AG04449 (cell line): ENCODE results near the gene MED13L.

Experiments used
- CTCF ChIA-PET: fragments of 350-600 bp; formaldehyde crosslinking; extraction: SDS; loops from one replicate; lab custom pipeline; 2021; ENCODE audit warnings: antibody characterized with exemption; lab: Yijun Ruan, JAX
- POLR2A ChIA-PET: fragments of 400-600, 350-600 bp; formaldehyde crosslinking; extraction: SDS; loops from one replicate; lab custom pipeline; 2020; ENCODE audit warnings: antibody characterized with exemption, inconsistent platforms; lab: Yijun Ruan, JAX
- DNase-seq: peaks from one replicate; pipeline ENCODE4 v3.0.0-alpha.2; 2010; ENCODE audit warnings: low read depth, low spot score
- H3K4me3 ChIP-seq: 2 replicates; pipeline ENCODE4 v1.5.1; 2011; ENCODE audit warnings: low read depth, mild to moderate bottlenecking, control low read depth, low read length
- CTCF ChIP-seq: IDR thresholded peaks from one replicate; pipeline ENCODE4 v1.5.1; 2011; ENCODE audit warnings: mild to moderate bottlenecking, moderate library complexity, low read length, control low read depth, inconsistent platforms; ENCODE audit not compliant: insufficient read depth; ENCODE audit errors: missing control alignments

The MED13L gene

DNA sequence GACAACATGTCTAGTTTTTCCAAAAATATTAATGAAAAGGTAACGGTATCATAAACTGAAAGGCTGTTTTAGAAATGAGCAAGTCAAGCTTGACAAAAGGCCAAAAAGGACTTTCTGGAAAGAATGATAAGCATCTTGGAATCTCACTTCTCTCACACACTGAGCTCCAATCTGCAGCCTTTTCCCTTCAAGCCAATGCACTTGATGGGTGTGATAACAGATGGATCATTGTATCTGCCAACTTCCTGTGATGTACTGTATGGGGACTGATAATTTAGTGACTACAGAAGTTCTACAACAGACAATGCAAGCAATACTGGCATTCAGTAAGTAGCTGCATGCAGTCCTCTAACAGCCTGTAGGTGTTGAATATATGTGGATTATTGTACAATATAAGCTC, 147.1 kb downstream of the MED13L start:
- ChIA-PET CTCF (interaction anchor here (0.8 to 1.2 kb wide), 3 partner anchors 11 to 132 kb away, joined by 3 read pairs; no protein-coding TSS in a partner anchor), POLR2A (interaction anchor here (0.6 kb wide), 1 partner anchor 28 kb away, joined by 3 read pairs; no protein-coding TSS in a partner anchor)
- TF ChIP-seq CTCF = no peak
- DNase-seq = no peak
- no peak overlapping the region for H3K4me3 ChIP-seq

DNA sequence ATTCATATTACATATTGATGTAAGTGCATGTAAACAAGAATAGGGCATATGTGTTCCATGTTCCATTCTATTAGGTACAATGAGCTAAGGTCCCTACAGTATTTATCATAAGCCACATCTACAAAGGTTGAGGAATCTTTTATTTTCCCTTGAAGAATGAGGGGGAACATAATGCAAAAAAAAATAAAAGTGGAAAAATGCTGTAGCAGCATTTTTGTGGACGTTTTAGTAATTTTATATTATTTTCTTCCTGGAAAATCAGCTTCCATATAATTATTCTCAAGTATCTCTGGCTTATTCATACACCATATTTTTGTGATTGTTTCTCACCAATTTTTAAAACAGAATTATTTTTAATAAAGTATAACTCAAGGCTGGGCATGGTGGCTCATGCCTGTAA, 148.7 kb downstream of the MED13L start:
- no peak for TF ChIP-seq CTCF
- no peak overlapping the region for H3K4me3 ChIP-seq
- CTCF ChIA-PET = interaction anchor here (1.0 kb wide), 2 partner anchors 9 to 61 kb away, joined by 3 to 5 read pairs; no protein-coding TSS in a partner anchor
- DNase-seq = no peak
- POLR2A ChIA-PET = interaction anchor here (0.5 kb wide), 1 partner anchor 428 kb away, joined by 4 read pairs; no protein-coding TSS in a partner anchor

- ChIA-PET POLR2A (no interaction called here), CTCF (interaction anchor here (0.9 to 1.0 kb wide), 2 partner anchors 8 to 13 kb away, joined by 3 to 5 read pairs; no protein-coding TSS in a partner anchor)
- H3K4me3 ChIP-seq = no peak overlapping the region
- no peak for TF ChIP-seq CTCF
- no peak for DNase-seq
Measured at GRCh38 chr12:116127859-116128258, 149.6 kb downstream of the MED13L start.

DNA sequence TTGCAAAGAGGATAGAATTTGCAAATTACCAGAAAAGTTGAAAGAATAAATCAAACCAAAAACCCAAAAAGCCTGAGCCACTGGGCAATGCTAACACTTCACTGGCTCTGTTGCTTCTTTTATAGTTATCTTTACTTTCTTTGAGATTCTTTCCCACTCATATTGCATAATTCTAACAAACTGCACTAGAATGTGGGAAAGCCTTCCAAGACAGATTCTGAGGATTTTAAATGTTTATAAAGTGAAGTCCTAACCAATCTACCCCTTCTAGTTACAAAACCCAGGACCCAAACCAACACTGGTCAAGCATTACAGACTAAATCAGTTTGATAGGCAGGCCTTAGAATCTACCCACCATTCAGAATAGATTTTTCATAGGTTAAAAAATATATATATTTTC, 150.9 kb downstream of the MED13L start:
- TF ChIP-seq CTCF = no peak
- H3K4me3 ChIP-seq = no peak overlapping the region
- POLR2A ChIA-PET = no interaction called here
- CTCF ChIA-PET = no interaction called here
- DNase-seq = no peak

GRCh38 chr12:116125956-116126566, 151.4 kb downstream of the MED13L start:
- DNase-seq = no peak
- POLR2A ChIA-PET = no interaction called here
- no peak overlapping the region for H3K4me3 ChIP-seq
- CTCF ChIA-PET = interaction anchor here (0.6 kb wide), 1 partner anchor 30 kb away, joined by 3 read pairs; no protein-coding TSS in a partner anchor
- no peak for TF ChIP-seq CTCF

DNA sequence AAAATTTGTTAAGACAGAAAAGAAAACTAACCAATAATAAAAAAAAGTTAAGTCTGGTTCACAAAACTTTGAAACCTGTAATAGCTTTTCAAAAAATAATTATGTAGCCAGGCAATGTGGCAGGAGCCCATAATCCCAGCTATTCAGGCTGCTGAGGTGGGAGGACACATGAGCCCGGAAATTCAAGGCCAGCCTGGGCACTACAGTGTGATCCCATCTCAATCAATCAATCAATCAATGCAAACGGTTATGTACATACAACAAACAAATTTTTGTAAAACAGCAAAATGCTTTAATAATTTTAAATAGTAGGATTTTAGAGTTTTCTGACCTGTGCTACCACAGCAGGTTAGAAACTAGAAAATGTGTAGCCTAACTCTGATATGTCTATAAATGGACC, 152.4 kb downstream of the MED13L start:
- CTCF ChIA-PET = no interaction called here
- DNase-seq = no peak
- no peak overlapping the region for H3K4me3 ChIP-seq
- POLR2A ChIA-PET = no interaction called here
- no peak for TF ChIP-seq CTCF
